Endodermal cell (in vitro differentiated cells): ENCODE data around the gene AGBL1. TPM values are rescaled to one million over a fixed set of nuclear protein-coding genes. Genes with fewer than 3 reads are reported as not detected.

Experiments
- DNase-seq: peaks from one replicate; pipeline ENCODE4 v3.0.0-alpha.2; 2017
- H3K27ac ChIP-seq: 2 replicates; pipeline ENCODE4 v1.5.1; 2013; ENCODE audit warnings: mild to moderate bottlenecking, low read depth, low read length, moderate library complexity
- H3K27me3 ChIP-seq: 2 replicates; pipeline ENCODE4 v1.6.1; 2013; ENCODE audit warnings: mild to moderate bottlenecking, low read length, moderate library complexity; ENCODE audit not compliant: insufficient read depth, control insufficient read depth, poor library complexity, severe bottlenecking
- H3K36me3 ChIP-seq: 2 replicates; pipeline ENCODE4 v1.7.0; 2013; ENCODE audit warnings: mild to moderate bottlenecking, low read length, moderate library complexity; ENCODE audit not compliant: control insufficient read depth, insufficient read depth
- H3K4me1 ChIP-seq: one replicate; pipeline ENCODE4 v1.7.0; 2013; ENCODE audit warnings: low read length; ENCODE audit not compliant: control insufficient read depth, insufficient read depth
- H3K4me3 ChIP-seq: 2 replicates; pipeline ENCODE4 v1.5.1; 2013; ENCODE audit warnings: mild to moderate bottlenecking, low read length, moderate library complexity
- H3K9ac ChIP-seq: 2 replicates; pipeline ENCODE4 v1.6.1; 2013; ENCODE audit warnings: mild to moderate bottlenecking, low read length, moderate library complexity; ENCODE audit not compliant: poor library complexity, severe bottlenecking; ENCODE audit errors: extremely low read depth
- H3K9me3 ChIP-seq: 2 replicates; pipeline ENCODE4 v1.6.1; 2013; ENCODE audit warnings: mild to moderate bottlenecking, low read length, moderate library complexity; ENCODE audit not compliant: control insufficient read depth
- H3K27ac Mint-ChIP-seq: 2 replicates; pipeline ENCODE4 v1.8.0; 2020; ENCODE audit warnings: mixed read lengths
- H3K27me3 Mint-ChIP-seq: 2 replicates; pipeline ENCODE4 v1.8.0; 2021; ENCODE audit warnings: mild to moderate bottlenecking, mixed read lengths; ENCODE audit not compliant: insufficient read depth
- H3K36me3 Mint-ChIP-seq: 2 replicates; pipeline ENCODE4 v1.8.0; 2020; ENCODE audit warnings: low read depth, mixed read lengths
- H3K4me1 Mint-ChIP-seq: 2 replicates; pipeline ENCODE4 v1.8.0; 2020; ENCODE audit warnings: mixed read lengths
- H3K4me3 Mint-ChIP-seq: 2 replicates; pipeline ENCODE4 v1.8.0; 2020; ENCODE audit warnings: mild to moderate bottlenecking, moderate library complexity, mixed read lengths
- H3K9me3 Mint-ChIP-seq: 2 replicates; pipeline ENCODE4 v1.8.0; 2020; ENCODE audit warnings: mild to moderate bottlenecking, mixed read lengths
- WGBS, 2 experiments: methylation state at CpG; one replicate each; pipeline versions ENCODE4 v1.1.5 to v1.1.7; 2013; ENCODE audit warnings: missing lambda C conversion rate in 2 of 2, mixed read lengths in 1 of 2; ENCODE audit not compliant: insufficient coverage in 1 of 2, insufficient read length in 1 of 2; 5-methylcytosine and 5-hydroxymethylcytosine counted together
- total RNA-seq, 2 donors: library from RNA; stranded (reverse); fragmentation: NEBNext Ultra II Directional in 1 of 2; extraction: Animal tissue kit (Norgen Biotek cat#: 25700) in 1 of 2; gene quantifications; 2 replicates in 1 of 2; 3 replicates in 1 of 2; pipeline ENCODE4 v1.2.1, GENCODE V29; 2021
- TF ChIP-seq, protein P1 (sequence below): fragments of 200-600 bp; sonication (generic); conservative IDR thresholded peaks from 2 replicates; pipeline ENCODE4 v1.5.0; 2021; ENCODE audit warnings: antibody characterized with exemption, mild to moderate bottlenecking

The AGBL1 gene
- total RNA-seq, 2 donors from 2014 or later, result 0.07 to 0.11 TPM

GRCh38 chr15:86911022-86911421, 831.4 kb downstream of the AGBL1 start:
- 85 to 89% methylated on average over 4 to 5 of the region's 5 CpGs for WGBS, 2 experiments
- H3K4me1 ChIP-seq, result no peaks in the 10 kb centered on the region
- H3K4me1 Mint-ChIP-seq, result peaks cover 8% of the 10 kb centered on the region
- no peak overlapping the region for H3K27ac ChIP-seq
- H3K9me3 Mint-ChIP-seq, result peaks cover 11% of the 10 kb centered on the region
- H3K4me3 Mint-ChIP-seq, result no peak overlapping the region
- H3K27me3 Mint-ChIP-seq, result peaks cover 2% of the 10 kb centered on the region
- H3K27me3 ChIP-seq, result no peaks in the 10 kb centered on the region
- H3K36me3 ChIP-seq, result no peaks in the 10 kb centered on the region
- H3K27ac Mint-ChIP-seq, result no peak overlapping the region
- no peak overlapping the region for H3K9ac ChIP-seq
- H3K9me3 ChIP-seq, result peaks cover 5% of the 10 kb centered on the region
- TF ChIP-seq, protein P1, sequence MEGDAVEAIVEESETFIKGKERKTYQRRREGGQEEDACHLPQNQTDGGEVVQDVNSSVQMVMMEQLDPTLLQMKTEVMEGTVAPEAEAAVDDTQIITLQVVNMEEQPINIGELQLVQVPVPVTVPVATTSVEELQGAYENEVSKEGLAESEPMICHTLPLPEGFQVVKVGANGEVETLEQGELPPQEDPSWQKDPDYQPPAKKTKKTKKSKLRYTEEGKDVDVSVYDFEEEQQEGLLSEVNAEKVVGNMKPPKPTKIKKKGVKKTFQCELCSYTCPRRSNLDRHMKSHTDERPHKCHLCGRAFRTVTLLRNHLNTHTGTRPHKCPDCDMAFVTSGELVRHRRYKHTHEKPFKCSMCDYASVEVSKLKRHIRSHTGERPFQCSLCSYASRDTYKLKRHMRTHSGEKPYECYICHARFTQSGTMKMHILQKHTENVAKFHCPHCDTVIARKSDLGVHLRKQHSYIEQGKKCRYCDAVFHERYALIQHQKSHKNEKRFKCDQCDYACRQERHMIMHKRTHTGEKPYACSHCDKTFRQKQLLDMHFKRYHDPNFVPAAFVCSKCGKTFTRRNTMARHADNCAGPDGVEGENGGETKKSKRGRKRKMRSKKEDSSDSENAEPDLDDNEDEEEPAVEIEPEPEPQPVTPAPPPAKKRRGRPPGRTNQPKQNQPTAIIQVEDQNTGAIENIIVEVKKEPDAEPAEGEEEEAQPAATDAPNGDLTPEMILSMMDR, result no peak
- H3K4me3 ChIP-seq, result no peak overlapping the region
- H3K36me3 Mint-ChIP-seq, result no peaks in the 10 kb centered on the region
- no peak for DNase-seq

GRCh38 chr15:86912661-86913060, 833.0 kb downstream of the AGBL1 start:
- Histone ChIP-seq H3K4me3 (no peak overlapping the region), H3K27me3 (no peaks in the 10 kb centered on the region), H3K4me1 (no peaks in the 10 kb centered on the region), H3K9ac (no peak overlapping the region), H3K36me3 (no peaks in the 10 kb centered on the region), H3K27ac (no peak overlapping the region), H3K9me3 (peaks cover 5% of the 10 kb centered on the region)
- DNase-seq, result no peak
- no peak overlapping the region for H3K27ac Mint-ChIP-seq
- H3K4me3 Mint-ChIP-seq, result no peak overlapping the region
- no peaks in the 10 kb centered on the region for H3K4me1 Mint-ChIP-seq
- WGBS, 2 experiments, result 100% methylated on average over 1 of the region's 1 CpG; no CpG with 5 or more reads in 1 of the 2 experiments
- H3K27me3 Mint-ChIP-seq, result no peaks in the 10 kb centered on the region
- peaks cover 11% of the 10 kb centered on the region for H3K9me3 Mint-ChIP-seq
- no peaks in the 10 kb centered on the region for H3K36me3 Mint-ChIP-seq
- TF ChIP-seq, protein P1, result no peak

DNA sequence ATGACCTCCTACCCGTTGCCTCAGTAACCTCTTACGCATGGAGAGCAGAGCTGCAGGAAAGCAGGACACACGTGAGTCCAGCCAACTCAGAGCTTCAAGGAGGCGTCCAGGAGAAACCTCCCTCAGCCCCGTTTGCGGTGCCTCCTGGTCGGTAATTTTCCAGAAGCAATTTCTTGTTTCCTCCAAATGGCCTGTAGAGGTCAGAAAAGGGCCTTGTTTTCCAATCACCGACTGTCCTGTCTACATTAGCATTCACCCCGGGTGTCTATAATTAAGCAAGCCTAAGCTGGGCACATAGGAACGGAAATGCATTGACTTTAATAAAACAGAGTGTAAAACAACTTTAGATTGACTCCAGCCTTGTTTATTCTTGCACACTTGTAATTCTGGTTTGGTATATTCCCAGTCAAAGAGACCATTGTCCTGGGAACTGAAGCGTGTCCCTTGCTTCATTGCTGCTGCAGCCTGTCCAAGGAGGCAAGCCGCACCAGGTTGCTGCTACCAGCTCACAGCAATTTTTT, 836.2 kb downstream of the AGBL1 start:
- Mint-ChIP-seq H3K27ac (no peak overlapping the region), H3K36me3 (no peaks in the 10 kb centered on the region), H3K4me3 (no peak overlapping the region), H3K9me3 (peaks cover 11% of the 10 kb centered on the region), H3K27me3 (no peaks in the 10 kb centered on the region), H3K4me1 (no peaks in the 10 kb centered on the region)
- Histone ChIP-seq H3K27ac (no peak overlapping the region), H3K4me1 (no peaks in the 10 kb centered on the region), H3K9me3 (peaks cover 5% of the 10 kb centered on the region), H3K9ac (no peak overlapping the region), H3K27me3 (no peaks in the 10 kb centered on the region), H3K36me3 (no peaks in the 10 kb centered on the region), H3K4me3 (no peak overlapping the region)
- TF ChIP-seq, protein P1, result peak; percentile 82
- peak; percentile 75 for DNase-seq
- WGBS, 2 experiments, result 48 to 53% methylated on average over 5 to 12 of the region's 12 CpGs
